RPMI8226 (cell line): ENCODE measurements around the gene HMG20B.
"Not testable (repeated sequence)": the region's sequence is repeated elsewhere in the genome, so short reads cannot be mapped to it uniquely, and the experiment has no call there.

ENCODE experiments used
- DNase-seq: peaks from one replicate; pipeline ENCODE4 v3.0.0-alpha.2; 2015

Gene HMG20B

DNA sequence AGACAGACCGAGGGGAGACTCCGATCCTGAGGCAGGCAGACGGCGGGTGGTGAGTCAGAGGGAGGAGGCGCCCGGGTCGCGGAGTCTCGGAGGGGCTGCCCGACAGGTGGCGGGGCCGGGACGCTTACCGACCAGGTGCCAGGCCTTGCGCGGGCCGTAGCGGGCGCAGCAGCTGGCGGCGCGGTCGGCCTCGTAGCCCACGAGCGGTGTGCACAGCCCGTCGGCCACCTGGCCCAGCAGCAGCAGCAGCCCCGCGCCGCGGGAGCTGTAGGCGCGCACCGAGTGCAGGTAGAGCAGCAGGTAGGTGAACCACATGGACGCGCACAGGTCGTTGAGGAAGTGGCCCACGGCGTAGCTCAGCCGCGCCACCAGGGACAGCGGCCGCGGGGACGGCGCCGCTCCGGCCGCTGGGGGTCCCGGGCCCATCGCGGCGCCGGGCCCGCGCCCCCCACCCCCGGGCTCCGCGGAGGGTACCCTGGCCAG, 15.7 kb upstream of the HMG20B start:
- peak; percentile 68 for DNase-seq

DNA sequence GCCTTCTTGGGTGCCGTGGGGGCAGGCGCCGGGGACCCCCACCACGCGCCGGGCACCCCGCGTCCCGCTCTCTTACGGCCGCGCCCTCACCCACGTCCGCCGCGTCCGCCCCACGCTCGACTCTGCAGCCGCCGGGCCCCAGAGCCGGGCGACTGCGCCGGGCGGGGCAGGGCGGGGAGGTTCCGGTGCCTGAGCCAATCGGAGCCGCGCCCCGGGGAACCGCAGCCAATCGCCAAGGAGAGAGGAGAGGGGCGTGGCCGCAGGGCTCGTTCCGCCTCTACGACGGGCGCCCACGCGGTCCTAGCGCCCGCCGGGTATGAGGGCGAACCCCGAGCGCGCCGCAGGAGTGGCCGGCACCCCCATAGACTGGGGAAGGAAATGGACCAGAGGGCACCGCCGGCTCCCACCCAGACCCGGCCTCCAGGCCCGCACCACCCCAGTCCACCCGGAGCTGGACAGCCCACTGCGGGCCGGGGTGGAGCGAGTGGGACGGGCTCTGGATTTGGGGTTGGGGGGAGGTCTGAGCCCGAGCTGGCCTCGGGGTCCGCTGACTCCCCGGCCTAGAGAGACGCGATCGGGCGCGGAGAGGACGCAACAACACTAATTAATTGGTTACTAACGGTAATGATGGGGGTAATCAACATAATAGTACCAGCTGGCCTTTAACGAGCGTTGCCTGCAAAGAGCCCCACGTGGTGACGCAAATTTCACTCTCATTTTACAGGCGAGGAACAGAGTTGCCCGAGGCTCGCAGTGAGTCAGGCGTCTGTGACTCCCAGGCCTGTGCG, 15.1 kb upstream of the HMG20B start, which contains the start of gene MFSD12:
TSS of gene MFSD12 (minus strand) at position 126 of the 788 bp plus-strand sequence. CDS start 183 bp downstream, outside the sequence.
- peak; percentile 97 for DNase-seq

DNA sequence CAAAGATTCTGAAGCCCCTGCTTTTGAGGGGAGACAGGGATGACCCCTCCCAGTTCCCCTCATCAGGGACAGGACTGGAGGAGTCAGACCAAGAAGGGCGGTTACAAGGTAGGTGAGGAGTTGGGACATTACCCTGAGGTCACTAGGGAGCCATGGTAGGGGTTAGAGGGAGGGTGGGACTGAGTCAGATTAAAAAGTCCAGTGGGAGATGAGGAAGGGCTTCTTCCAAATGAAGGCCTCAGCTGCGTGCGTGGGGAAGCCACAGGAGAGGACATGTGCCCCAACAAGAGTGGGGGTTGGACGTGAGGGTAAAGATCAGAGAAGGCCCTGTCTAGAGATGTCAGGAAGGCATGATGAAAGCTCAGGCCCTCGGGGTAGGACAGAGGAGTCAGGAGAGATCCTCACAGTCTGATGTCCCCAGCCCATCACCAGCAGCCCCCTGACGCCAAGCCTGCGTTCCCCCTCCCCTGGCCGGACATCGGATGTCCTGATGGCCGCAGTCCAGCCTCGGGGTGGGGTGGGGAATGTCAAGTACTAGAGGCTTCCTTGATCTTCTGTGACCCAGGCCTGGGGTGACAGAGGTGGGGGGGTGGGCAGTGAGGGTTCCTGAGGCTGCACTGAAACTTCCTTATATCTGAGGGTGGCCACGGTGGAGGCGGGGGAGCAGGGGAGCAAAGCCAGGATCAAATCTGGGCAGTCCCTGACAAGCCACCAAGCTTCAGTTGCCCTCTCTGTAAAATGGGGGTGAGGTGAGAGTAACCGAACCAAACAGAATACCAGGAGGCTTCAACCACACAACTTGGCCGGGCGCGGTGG, 8.8 kb upstream of the HMG20B start:
- DNase-seq, result no peak

DNA sequence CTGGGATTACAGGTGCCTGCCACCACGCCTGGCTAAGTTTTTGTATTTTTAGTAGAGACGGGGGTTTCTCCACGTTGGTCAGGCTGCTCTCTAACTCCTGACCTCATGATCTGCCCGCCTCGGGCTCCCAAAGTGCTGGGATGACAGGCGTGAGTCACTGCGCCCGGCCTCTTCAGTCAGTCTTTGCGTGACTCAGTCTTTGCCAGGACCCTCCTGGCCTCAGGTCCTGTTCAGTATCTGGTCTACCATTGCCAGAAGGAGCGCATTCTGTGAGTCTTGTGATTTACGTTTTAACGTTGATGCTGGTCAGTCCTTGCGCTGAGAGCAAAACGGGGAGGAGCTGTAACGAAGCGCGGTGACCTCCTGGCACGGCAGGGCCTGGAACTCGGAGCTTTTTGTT, 7.6 kb upstream of the HMG20B start:
- DNase-seq, result no peak

DNA sequence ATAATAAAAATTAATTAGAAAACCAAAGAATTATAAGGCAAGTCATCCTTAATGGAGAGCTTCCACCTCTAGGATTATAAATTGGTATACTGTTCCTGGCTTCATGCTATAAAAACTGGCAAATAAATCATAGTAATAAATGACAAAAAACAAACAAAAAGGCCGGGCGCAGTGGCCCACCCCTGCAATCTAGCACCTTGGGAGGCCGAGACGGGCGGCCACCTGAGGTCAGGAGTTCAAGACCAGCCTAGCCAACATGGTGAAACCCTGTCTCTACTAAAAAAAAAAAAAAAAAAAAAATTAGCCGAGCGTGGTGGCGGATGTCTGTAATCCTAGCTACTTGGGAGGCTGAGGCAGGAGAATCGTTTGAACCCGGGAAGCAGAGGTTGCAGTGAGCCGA, 2.7 kb upstream of the HMG20B start:
- DNase-seq, result not testable (repeated sequence)

DNA sequence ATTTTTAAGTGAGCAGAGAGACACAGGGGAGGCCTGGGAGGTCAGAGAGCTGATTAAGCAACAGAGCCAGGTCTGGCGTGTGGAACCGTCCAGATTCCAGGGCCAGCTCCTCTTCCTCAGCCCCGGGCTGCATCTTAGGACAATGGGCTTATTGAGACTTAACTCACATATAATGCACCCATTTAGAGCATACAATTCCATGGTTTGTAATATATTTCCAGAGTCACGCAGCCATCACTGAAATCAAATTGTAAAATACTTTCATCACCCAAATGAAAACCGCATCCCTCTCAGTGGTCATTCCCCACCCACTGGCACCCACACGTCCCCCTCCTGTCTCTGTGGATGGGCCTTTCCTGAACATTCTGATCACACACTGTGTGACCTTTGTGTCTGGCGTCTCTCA, 2.1 kb upstream of the HMG20B start:
- no peak for DNase-seq

DNA sequence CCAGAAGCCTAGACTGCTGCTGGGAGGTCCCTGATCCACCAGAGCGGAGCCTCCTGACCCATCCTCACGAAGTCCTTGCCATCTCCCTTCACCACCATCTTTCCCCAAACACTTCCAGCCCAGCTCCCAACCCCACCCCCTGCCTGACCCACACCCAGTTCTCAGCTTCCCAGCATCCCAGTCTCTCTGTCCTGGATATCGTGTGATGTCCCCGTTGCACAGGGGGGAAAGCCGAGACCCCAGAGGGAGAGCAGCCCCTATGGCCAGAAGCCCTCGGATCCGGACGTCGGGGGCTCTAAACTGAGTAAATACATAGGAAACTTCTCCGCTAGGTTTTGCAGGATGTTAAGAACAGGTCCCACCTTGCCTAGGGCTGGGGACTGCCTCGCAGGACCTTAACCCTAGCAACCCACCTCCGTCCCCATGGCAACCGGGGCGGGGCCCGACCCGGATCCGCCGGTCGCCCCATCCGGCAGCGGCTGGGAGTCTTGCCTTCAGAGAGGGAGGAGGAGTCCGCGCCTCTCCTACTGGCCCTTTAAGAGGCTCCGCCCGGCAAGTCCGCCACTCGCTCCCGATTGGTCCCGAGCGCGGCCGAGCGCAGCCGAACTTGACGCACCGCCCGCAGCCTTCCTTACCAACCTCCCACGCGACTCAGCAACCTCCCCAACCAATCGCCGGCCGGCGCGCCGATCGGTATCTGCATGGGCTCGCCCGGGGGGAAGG, 451 bp upstream of the HMG20B start:
- DNase-seq, result peak; percentile 99

DNA sequence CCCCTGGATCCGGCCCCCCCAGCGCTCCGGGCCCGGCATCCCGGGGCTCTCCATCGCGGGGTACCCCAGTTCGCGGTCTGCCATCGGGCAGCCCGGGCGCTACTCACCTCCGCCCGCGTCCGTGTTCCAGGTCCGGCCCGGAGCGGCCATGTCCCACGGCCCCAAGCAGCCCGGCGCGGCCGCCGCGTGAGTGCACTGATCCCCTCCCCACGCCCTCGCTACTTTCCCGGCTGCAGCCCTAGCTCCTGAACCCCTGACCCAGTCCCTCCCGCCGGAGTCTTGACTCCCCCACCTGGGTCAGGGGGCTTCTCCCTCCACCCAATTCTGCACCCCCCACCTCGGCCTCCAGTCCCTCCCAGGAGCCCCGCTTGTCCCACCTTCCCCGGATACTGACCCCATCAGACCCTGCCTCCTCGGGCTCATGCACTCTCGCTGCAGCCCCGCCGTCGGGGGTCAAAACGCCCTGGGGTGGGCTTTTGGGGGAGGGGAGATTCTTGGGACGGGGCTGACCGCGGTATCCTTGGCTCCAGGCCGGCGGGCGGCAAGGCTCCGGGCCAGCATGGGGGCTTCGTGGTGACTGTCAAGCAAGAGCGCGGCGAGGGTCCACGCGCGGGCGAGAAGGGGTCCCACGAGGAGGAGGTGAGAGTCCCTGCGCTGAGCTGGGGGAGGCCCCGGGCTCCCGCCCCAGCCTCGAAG, 566 bp downstream of the HMG20B start:
- peak; percentile 50 for DNase-seq

DNA sequence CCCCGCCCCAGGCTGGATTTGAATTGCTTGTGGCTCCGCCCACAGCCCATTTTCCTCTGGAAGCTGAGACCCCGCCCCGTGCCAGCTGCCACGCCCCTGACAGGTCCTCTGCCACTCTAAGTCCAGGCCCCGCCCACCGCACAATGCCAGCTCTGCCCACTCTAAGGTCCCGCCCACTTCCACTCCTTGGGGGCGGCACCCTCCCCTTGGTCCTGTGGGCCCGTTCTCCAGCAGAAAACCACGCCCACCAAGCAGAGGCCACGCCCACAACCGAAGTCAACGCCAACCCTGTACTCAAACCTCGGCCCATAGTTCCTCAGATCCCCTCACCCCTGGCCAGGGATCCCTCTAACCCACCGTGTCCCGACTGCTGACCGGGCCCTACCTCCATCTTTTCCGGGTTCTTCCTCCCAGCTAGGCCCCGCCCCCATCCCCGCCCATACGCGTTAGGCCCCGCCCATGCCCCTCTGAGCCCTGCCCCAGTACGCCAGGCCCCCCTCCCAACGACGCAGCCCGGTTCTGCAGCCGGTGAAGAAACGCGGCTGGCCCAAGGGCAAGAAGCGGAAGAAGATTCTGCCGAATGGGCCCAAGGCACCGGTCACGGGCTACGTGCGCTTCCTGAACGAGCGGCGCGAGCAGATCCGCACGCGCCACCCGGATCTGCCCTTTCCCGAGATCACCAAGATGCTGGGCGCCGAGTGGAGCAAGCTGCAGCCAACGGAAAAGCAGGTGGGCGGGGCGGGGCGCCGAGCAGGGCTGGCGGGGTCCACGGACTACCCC, 1.3 kb downstream of the HMG20B start:
- DNase-seq, result peak; percentile 95

DNA sequence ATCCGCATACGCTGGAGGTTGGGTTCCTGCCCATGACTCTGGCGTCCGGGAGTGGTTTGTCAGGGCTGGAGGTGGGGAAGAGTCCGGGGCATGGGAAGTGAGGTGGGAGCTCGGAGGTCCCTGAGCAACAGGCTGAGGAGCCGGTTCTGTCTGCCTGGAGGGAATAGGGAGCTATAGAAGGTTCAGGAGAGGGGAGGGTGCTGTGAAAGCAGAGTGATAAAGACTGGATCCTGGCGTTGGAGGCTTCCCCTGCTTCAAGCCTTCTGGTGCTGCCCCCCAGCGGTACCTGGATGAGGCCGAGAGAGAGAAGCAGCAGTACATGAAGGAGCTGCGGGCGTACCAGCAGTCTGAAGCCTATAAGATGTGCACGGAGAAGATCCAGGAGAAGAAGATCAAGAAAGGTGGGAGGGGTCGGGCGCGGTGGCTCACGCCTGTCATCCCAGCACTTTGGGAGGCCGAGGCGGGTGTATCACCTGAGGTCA, 2.6 kb downstream of the HMG20B start:
- DNase-seq, result peak; percentile 31

DNA sequence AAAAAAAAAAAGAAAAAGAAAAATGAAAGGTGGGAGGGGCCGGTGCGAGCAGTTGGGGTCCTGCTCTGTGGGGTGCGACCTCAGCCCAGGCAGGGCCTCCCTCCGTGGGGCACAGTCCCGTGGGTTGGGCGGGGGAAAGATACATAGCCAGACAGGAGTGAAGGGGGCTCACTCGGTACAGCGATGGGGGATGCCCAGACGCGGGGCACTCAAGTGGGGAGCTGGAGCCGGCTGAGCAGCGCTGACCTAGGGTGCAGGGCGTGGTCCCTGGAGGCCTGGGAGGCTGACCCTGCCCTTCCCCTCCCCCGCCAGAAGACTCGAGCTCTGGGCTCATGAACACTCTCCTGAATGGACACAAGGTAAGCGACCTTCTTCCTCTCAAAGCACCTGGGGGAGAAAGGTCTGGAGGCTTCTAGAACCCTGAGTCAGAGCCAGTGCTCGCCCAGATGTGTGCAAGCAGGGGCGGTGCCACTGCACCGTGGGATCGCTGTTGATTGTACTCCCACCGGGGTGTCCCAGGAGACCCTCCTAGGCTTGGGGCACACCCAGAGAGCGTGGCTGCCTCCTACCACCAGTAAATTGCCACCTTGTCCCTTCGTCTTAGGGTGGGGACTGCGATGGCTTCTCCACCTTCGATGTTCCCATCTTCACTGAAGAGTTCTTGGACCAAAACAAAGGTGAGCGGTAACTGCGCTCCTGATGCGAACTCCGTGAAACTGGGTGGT, 3.4 kb downstream of the HMG20B start:
- no peak for DNase-seq

DNA sequence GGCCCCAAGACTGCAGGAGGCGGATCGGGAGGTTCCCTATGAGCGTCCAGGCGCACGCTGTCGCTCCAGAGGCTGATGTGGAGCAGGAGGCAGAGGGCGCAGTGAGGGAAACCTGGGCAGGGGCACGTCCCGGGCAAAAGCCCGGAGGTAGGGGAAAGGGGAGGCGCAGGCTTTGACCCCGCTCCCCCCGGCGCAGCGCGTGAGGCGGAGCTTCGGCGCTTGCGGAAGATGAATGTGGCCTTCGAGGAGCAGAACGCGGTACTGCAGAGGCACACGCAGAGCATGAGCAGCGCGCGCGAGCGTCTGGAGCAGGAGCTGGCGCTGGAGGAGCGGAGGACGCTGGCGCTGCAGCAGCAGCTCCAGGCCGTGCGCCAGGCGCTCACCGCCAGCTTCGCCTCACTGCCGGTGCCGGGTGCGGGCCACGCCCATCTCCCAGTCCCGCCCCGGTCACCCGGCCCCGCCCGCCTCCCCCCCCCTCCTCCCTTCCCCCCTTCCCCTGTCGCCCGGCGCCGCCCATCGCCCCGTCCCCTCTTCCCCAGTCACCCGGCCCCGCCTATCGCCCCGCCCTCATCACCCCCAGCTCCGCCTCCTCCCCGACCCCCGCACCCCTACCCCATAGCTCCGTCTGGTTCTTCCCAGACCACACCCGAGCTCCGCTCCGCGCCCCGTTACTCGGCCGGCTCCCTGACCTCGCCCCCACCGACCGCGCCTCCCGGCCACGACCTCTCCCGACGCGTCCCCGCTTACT, 4.1 kb downstream of the HMG20B start:
- DNase-seq, result no peak

DNA sequence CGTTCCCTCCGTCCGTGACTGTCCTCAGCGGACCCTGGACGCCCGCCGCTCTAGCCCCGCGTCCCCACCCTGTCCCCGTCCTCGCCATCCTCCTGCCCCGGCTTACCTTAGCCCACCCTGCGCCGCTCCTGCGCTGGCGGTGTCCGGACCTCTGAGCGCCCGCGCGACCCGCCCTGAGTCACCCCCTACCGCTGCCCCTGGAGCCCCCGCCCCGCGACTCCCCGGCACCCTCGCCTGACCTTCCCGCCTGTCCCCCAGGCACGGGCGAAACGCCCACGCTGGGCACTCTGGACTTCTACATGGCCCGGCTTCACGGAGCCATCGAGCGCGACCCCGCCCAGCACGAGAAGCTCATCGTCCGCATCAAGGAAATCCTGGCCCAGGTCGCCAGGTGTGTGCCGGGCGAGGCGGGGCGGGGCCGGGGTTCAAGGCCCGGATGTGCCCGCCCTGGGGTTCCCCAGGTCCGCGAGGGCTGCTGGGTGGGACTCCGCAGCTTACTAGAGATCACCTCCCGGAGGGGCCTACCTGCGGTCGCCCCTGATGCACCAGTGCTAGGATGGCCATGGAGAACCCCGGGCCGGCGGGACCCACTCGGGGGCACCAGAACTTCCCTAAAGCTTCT, 5.1 kb downstream of the HMG20B start:
- DNase-seq, result no peak

DNA sequence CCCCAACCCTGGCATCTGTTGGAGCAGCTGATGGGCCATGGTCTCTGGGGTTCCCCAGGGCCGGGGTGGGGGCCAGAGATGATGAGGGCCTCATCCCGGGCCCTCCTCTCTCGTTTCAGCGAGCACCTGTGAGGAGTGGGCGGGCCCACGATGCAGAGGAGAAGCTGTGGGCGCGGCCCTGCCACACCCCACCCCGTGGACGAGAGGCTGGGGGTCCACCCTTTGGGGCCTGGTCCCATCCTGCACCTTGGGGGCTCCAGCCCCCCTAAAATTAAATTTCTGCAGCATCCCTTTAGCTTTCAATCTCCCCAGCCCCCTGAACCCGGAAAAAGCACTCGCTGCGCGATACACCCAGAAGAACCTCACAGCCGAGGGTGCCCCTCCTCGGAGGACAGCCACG, 5.6 kb downstream of the HMG20B start:
- no peak for DNase-seq

DNA sequence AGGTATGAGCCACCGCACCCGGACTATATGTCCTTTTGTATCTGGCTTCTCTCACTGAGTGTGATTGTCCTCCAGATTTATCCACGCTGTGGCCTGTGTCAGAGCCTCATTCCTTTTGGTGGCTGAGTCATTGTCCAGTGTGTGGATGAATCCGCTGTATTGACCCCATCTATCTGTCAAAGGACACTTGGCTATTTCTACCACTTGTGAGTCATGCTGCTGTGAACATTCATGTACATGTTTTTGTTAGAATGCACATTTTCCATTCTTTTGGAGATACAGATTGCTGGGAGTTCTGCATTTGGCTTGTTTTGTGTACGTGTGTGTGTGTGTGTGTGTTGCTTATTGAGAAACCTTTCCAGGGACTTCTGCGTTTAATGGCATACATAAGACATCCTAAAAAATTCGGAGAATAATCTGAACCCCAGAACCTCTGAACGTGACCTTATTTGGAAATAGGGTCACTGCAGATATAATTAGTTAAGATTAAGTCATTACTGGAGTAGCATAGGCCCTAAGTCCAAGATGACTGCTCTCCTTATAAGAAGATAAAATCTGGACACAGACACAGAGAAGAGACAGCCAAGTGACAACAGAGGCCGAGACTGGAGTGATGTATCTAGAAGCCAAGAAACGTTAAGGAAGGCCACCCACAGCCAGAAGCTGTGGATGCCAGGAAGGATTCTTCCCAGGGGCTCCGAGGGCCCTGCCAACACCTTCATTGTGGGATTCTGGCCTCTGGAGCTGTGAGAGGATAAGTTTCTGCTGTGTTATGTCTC, 7.6 kb downstream of the HMG20B start:
- no peak for DNase-seq

DNA sequence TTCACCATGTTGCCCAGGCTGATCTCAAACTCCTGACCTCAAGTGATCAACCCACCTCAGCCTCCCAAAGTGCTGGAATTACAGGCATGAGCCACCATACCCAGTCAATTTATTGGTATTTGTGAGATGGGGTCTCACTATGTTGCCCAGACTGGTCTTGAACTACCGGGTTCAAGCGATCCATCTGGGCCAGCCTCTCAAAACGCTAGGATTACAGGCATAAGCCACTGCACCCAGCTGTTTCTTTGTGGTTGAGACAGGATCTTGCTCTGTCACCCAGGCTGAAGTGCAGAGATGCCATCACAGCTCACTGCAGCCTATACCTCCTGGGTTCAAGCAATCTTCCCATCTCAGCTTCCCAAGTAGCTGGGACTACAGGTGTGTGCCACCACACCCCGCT, 9.0 kb downstream of the HMG20B start:
- DNase-seq, result not testable (repeated sequence)

DNA sequence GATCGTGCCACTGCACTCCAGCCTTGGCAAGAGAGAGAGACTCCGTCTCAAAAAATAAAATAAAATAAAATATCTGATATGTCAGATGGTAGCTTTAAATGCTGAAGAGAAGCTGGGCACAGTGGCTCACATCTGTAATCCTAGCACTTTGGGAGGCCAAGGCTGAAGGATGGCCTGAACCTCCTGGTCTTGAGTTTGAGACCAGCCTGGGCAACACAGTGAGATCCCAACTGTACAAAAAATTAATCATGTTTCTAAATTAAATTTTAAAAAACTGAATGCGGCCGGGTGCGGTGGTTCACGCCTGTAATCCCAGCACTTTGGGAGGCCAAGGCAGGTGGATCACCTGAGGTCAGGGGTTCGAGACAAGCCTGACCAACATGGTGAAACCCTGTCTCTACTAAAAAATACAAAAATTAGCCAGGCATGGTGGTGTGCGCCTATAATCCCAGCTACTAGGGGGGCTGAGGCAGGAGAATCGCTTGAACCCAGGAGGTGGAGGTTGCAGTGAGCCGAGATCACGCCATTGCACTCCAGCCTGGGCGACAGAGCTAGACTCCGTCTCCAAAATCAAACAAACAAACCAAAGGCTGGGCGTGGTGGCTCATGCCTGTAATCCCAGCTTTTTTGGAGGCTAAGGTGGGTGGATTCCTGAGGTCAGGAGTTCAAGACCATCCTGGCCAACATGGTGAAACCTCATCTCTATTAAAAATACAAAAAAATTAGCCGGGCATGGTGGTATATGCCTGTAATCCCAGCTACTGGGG, 11.5 kb downstream of the HMG20B start:
- not testable (repeated sequence) for DNase-seq
